ENCODE results near the gene AAK1.
"Not testable (repeated sequence)": the region's sequence is repeated elsewhere in the genome, so short reads cannot be mapped to it uniquely, and the experiment has no call there.

Gene AAK1

DNA sequence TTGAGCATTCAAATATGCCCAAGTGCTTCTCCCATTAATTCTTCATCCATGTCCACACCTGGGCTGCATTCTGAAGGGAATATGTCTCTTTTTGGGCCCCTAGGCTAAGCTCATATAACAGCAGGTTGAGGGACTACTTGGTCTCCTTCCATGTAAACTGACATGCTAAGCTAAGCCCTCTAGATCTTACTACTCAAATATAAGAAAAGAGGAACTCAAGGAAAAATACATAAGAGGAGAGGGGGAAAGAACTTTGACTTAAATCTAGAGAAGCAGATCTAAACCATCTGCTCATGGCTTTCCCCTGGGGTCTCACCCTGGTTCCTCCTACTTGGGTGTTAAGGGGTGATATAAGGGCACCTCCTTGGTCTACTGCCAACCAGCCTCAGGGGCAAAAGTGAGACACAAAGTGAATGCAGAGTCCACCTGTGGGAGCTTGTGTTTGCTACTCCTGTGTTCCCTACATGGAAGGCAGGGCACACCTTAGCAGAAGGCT, 186.5 kb downstream of the AAK1 start:
- TF ChIP-seq, protein P1, sequence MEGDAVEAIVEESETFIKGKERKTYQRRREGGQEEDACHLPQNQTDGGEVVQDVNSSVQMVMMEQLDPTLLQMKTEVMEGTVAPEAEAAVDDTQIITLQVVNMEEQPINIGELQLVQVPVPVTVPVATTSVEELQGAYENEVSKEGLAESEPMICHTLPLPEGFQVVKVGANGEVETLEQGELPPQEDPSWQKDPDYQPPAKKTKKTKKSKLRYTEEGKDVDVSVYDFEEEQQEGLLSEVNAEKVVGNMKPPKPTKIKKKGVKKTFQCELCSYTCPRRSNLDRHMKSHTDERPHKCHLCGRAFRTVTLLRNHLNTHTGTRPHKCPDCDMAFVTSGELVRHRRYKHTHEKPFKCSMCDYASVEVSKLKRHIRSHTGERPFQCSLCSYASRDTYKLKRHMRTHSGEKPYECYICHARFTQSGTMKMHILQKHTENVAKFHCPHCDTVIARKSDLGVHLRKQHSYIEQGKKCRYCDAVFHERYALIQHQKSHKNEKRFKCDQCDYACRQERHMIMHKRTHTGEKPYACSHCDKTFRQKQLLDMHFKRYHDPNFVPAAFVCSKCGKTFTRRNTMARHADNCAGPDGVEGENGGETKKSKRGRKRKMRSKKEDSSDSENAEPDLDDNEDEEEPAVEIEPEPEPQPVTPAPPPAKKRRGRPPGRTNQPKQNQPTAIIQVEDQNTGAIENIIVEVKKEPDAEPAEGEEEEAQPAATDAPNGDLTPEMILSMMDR (IDR thresholded peaks at IDR 0.05; ENCODE audit: low read depth, low read length): no peak
- no peak for DNase-seq (ENCODE audit: extremely low read depth, low read depth)

DNA sequence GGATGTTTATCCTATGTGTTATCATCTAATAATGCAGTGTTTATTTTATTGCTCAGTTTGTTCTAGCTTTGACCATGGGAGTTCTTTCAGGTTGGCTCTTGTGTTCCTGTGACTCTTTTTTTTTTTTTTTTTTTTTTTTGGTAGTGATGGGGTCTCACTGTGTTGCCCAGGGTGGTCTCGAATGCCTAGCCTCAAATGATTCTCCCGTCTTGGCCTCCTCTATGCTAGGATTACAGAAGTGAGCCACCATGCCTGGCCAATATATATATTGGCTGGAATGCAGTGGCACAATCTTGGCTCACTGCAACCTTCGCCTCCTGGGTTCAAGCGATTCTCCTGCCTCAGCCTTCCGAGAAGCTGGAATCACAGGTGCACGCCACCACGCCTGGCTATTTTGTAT, 187.4 kb downstream of the AAK1 start:
- TF ChIP-seq, protein P1 (IDR thresholded peaks at IDR 0.05; ENCODE audit: low read depth, low read length): no peak
- DNase-seq (ENCODE audit: extremely low read depth, low read depth): no peak

DNA sequence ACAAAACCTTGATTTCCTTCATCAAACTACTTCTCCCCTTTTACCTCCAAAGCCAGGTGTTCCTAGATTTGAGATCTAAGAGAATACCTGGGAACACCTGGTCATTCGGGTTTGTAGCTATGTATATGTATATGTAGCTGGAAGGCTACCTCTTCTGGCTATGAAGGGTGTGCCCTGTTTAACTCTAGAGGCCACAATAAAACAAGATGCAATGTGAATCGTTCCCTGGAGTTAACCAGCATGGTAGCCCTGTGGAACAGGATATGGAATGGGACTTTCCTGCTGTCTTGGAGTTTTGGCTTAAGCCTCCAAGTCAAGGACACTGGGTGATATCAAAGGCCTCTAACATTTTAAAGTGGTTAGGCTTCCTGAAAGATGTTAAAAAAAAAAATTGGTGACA, 188.6 kb downstream of the AAK1 start:
- TF ChIP-seq, protein P1 (IDR thresholded peaks at IDR 0.05; ENCODE audit: low read depth, low read length): no peak
- no peak for DNase-seq (ENCODE audit: extremely low read depth, low read depth)

GRCh38 chr2:69453475-69454129, 189.9 kb downstream of the AAK1 start:
- no peak for DNase-seq (ENCODE audit: extremely low read depth, low read depth)
- TF ChIP-seq, protein P1 (IDR thresholded peaks at IDR 0.05; ENCODE audit: low read depth, low read length): no peak

GRCh38 chr2:69452687-69453086, 190.9 kb downstream of the AAK1 start:
- no peak for DNase-seq (ENCODE audit: extremely low read depth, low read depth)
- TF ChIP-seq, protein P1 (IDR thresholded peaks at IDR 0.05; ENCODE audit: low read depth, low read length): no peak

DNA sequence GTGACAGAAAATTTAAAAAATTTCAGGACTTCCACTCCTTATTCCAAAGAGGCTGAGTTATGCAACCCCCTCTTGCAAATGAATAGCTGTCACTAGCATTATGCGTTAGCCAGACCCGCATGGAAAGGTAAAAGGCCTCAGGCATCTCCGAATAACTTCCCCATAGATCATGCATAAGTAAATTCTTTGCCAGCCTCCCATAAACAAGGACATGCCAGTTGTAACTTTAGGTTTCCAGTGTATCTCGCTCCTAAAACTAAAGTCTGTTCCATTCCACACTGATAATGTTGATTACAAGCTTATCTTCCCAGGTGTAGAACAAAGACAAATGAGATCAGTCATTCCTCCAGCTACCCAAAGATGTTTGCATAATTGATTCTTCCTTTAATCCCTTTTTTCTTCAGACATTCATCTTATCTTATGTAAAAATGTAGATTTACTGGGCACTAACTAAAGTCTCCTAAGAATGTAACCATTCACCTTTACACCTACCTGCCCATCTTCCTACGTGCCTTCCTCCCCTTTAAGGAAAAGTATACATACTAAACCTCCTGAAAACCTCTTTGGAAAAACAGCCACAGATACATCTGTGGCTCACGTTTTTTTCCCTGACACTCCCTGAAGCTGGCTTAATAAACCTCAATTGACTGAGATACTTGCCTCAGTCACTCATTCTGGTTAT, 192.7 kb downstream of the AAK1 start:
- TF ChIP-seq, protein P1 (IDR thresholded peaks at IDR 0.05; ENCODE audit: low read depth, low read length): no peak
- DNase-seq (ENCODE audit: extremely low read depth, low read depth): no peak

DNA sequence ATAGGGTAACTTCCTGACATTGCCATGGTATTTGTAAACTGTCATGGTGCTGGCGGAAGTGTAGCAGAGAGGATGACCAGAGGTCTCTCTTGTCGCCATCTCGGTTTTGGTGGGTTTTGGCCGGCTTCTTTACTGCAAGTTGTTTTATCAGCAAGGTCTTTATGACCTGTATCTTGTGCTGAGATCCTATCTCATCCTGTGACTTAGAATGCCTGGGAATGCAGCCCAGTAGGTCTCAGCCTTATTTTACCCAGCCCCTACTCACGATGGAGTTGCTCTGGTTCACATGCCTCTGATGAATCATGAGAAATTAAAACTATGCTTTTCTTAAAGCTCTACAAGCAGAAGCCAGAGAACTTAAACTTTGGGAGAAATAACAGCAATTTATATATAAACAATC, 193.6 kb downstream of the AAK1 start:
- no peak for DNase-seq (ENCODE audit: extremely low read depth, low read depth)
- TF ChIP-seq, protein P1 (IDR thresholded peaks at IDR 0.05; ENCODE audit: low read depth, low read length): no peak

DNA sequence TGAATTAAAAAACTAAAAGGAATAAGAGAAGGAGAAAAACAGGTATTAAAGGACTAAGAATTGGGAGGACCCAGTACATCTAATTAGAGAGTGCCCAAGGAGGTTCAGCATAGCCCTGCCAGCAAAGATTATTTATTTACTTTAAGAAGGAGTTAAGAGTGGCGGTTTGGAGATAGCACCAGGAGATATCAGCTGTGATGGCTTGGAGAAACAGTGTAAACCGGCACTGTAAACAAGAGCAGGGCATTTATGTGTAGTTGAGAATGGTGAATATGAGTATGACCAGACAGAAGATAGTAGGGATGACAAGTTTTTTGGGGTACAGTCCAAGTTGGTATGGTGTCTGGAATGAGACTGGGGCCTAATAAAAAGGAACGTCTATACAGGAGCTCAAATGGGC, 199.9 kb downstream of the AAK1 start:
- not testable (repeated sequence) for DNase-seq (ENCODE audit: extremely low read depth, low read depth)

DNA sequence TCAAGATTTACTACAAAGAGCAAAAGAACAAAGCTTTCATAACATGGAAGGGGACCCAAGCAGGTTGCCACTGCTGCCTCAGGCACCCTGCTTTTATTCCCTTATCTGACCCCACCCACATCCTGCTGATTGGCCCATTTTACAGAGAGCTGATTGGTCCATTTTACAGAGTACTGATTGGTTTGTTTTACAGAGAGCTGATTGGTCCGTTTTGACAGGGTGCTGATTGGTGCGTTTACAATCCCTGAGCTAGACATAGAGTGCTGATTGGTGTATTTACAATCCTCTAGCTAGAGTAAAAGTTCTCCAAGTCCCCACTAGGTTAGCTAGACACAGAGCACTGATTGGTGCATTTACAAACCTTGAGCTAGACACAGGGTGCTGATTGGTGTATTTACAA, 204.0 kb downstream of the AAK1 start:
- not testable (repeated sequence) for DNase-seq (ENCODE audit: extremely low read depth, low read depth)
